HL-60/S4 treated with retinoic acid at 250 ng/mL for 4 days and 3 days (cell line): ENCODE data around the gene CBLN4.

ENCODE experiments used
- in situ Hi-C: fragments of 300-500 bp; cut with MboI; formaldehyde crosslinking; loops from 2 replicates; pipeline ENCODE4 v1.7.0; 2022; ENCODE audit warnings: low sequenced_read_pairs

CBLN4 gene

DNA sequence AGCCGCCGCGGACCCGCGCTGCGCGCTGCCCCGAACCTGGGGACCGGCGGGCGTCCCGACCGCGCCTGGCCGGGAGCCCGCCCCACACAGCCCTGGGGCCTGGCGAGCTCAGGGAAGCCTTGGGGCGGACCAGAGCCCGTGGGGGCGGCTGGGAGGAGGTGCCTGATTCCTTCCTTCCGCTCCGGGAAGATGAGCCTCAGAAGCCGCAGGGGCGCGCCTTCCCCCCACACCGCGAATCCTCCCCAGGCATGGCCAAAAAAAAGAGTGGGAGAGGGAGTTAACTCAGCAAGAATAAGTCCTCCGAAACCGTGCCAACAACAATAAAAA is at the start of gene CBLN4:
CBLN4 (minus strand) TSS at position 131 of the 327 bp plus-strand sequence. CDS start 1,348 bp downstream, outside the sequence.
- in situ Hi-C loops = no loop called here

DNA sequence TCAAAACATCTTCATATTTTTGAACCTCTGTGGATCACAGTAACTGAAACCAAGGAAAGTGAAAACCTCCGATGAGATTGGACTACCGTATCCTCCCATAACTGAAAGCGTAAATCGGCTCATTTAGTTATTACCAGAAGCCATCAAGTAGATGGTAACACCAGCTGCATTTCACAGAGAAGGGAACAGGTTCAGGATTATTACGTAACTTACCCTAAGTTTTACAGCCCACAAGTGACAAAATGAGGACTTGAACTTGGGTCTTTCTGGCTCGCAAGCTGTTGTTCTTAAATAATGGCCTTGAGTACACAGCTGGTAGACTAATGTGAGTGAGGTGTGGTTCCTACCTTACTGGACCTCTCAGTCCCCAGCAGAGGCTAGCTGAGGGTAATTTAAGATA is 37.9 kb upstream of the CBLN4 start:
- in situ Hi-C loops = no loop called here

DNA sequence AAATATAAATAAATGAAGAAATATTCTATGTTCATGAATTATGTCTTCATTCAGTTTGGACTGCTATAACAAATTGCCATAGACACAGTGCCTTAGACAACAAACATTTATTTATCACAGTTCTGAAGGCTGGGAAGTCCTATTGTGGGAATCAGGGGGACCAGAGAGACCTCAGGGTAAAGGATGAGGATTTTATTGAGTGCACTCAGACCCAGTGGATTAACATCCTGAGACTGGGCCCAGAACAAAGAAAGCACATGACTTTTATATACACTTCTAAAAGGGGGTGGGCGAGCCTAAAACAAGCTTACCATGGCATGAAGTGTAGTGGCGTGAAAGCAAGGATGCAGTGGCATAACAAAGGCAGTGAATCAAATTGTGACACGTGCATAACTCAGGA is 26.9 kb upstream of the CBLN4 start:
- in situ Hi-C loops = no loop called here

DNA sequence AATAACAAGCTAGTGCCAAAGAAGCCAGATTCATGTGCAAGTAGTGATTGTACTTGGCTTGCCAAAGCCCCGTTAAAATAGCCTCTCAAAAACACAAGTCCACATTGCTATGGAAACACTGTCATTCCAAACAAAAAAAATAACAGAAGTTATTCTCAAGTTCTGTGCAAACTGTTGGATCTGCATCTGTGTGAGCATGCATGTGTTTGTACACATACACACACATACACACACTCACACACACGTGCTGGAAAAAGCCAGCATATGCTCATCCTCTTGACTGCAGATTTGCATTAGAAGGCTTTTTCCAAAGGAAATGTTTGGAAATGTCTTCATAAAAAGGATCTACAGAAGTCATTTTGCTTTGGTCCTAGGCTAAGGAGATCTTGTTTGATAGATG is 13.4 kb upstream of the CBLN4 start:
- in situ Hi-C loops = no loop called here

DNA sequence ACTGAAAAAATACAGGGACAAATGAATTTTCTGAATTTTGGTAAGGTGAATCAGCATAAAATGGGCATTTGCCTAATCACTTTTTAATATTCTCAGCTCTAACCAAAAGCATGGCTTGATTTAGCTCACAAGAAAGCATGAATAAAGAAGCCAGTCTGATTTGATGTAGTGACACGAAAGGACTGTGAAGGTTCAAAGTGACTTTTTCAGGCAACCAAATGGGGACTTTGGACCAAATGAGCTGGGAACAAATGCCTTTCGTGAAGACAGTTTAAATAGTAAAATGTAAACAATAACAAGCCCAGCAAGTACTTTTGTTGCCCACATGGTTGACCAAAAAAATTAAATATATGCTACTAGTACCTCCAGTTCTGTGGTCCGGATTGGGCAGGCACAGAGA is 12.9 kb upstream of the CBLN4 start:
- in situ Hi-C loops = no loop called here

DNA sequence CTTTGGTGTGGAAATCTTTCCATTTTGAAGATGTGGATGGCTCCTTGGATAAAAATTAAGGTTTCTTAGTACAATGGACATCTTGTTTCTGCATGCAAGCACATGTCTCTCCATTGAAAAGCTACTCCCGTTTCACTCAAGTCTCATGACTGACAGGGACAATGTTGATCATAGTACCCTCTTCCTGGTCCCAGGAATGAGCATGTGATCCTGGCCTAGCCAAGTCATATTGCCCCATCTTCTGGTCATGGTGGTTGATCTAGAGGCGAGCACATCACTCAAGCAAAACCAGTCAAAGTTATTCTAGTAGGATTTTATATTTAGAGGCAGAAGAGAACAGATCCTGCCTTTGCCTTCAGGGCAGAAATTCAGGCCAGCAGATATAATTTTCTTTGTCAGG is 12.2 kb upstream of the CBLN4 start:
- in situ Hi-C loops = no loop called here

DNA sequence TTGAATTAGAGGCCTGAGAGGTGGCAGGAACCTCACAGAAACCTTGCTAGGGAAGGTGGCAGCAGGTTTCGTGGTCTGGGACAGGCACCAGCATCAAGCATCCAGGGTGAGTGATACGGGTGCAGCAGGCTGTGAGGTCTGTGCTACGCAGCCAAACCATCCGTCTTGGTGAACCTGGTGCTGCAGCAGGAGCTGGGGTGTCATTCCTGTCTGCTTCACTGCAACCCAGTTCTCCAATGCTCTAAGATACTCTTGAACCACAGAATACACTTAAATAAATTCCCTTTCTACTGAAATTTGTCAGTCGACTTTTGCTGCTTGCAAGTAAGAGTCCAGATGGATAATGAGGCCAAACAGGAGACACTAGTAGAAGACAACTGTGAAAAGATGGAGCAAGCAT is 9.7 kb upstream of the CBLN4 start:
- in situ Hi-C loops = no loop called here

DNA sequence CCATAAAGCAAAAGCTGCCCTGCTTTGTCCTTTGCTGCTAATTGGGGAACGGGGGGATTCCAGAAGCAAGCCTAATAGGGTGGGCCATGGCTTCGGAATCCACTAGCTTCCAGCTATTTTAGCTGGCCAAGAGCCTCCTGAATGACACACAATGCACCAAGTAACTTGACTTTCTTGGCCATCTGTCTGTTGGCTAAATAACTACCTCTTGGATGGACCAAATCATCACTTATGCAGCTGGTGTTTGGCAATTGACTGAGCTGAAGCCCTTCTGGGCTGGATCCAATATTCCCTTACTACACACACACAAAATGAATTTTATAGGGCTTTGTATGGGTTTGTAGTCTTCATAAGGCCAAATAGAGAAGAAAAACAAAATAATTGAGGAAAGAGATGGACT is 8.8 kb upstream of the CBLN4 start:
- in situ Hi-C loops = no loop called here

DNA sequence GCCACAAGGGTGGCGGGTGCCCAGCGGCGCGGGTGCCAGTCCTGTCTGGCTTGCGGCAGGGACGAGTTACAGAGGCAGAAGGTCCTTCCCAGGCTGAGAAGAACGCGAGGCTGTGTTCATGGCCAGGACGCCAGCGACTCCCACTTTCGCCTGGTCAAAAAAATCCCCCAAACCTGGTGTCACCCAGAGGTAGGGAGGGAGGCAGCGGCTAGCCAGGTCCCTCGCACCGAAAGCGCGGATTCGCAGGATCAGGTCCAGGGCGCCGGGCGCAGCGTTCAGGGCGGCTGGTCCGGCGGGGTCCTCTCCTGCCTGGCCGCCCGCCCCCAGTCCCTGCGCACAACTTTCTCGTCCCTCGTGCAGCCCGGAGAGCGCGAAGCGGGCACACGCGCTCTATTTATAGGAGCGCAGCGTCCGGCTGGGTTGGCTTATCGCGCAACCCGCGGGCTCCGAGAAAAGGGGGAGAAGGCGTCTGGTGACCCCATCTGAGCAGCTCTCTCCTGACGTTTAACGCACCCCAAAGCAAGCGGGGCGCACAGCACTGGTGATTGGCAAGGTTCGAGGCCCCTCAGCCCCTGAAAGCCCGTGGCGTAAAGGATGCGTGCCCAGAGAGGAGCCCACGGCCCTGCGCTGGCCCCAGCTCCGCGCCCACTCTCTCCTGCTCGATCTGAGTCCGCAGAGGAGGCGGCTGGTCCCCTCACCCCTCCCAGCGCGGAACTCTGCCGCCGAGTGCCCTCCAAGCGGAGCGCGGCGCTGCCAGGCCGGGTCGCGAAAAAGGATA is 519 bp downstream of the CBLN4 start:
- in situ Hi-C loops = no loop called here

DNA sequence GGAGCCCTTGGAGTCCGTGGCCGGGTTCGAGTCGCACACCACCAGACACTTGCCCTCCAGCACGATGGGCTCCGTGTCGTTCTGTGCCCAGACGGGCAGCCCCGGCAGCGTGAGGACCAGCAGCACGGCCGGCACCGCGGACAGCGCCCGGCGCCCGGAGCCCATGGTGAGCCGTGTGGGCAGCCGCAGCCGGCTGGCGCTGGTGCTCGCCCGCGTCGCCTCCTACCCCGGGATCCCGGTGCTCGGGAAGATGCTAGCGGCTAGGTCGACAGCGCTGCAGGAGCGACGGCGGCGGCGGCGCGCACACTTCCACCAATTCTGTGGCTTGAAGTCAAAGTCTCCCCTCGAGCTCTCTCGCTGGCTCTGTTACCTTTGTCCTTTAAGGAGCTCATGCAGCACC is 1.3 kb downstream of the CBLN4 start:
- in situ Hi-C loops = no loop called here

DNA sequence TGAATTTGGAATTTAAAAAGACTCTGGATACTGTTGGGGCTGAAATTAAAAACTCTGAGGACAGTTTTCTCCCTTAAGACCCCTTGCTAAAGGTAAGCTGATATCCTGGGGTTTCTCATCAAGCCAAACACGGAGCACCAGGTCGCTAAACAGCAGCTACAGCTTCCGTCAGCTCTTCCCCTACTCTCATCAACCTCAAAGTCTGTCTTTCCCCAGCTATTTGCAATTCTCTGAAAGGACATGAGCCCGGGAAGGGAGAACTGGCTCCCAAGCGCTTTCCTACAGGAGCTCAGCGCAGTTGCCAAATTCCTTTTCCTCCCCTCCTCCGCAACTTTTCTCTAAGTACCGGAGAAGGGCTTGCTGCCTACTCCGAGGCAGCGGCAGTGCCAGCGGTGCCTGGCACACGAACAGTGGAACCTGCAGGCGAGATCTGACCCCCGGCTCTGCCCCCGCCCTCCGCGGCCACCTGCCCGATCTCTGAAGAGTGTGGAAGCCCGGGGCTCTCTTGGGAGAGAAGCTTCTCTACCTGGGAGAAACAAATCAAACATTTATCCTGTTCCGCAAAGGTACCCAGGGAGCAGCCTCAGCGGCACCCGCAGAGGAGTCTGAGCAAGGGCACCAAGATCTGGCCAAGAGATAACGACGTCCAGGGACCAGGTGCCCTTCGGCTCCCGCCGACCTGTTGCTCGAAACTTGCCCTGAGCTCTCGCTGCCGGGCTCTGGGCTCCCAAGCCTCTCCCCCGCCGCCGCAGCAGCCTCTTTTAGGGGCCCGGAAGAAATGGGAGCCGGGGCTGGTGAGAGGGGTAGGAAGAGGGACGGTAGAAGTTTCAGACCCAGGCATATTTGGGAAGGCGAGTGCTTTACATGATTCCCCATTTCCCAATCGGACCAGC is 2.2 kb downstream of the CBLN4 start:
- in situ Hi-C loops = no loop called here

DNA sequence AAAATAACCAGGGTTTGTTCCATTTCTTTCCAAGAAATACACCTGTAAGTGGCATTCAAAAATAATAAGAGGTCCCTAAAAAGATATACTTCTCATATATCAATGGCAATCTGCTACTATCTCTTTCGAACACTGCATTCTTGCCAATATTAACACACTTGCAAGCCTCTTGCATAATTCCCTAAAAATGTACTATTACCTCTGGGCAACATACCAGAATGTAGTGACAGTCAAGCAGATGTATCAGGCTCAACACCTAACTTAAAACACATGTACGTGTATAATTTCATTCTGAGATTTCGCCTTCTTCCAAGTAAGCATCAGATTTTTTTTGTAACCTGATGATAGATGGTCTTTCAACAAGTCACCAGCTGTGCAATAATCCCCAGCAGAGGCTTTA is 3.4 kb downstream of the CBLN4 start:
- in situ Hi-C loops = no loop called here

DNA sequence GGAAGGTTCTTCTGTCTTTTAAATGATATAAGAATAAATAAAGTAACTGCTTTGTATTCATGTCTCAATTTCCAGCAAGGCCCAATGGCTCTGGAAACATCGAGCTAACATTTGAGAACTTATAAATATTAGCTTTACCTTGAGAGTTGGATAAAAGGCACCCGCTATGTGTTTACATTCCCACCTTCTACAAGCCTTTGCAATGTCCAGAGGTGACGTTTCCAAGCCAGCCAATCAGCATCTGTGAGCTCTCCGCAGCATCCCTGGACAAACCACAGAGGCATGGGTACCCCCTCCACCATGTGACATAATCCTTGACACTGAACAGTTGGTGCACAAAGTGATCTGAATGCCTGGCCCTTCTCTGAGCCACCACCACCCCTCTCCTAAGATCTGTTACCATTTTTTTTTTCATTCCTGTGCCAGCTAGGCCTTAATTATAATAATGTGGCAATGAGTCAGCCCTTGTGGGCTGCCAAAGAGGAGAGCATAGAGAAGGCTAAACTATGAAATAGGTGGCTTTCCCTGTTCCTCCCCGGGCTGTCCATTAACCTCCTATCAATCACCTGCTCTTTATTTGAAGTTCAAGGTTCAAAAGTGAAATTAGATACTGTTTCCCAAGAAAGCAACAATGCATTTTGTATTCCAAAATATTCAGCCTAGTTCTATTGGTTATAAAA is 4.1 kb downstream of the CBLN4 start:
- in situ Hi-C loops = no loop called here

DNA sequence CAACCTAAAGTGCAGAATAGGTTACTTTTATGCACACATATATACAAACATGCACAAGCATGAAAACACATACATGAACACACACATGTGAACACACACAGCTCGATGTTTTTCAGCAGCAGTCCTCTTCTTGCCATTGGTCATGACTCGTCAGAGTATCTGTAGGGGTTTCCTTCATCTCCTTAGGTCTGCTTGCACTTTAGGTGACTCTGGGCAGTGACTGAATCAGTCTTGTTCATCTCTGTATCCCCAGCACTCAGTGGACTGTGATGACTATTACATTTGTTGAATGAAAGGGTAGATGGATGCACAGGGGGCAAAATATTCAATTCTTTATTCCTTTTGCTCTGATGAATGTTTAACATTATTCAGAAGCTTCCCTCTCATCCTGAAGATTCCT is 26.8 kb downstream of the CBLN4 start:
- in situ Hi-C loops = no loop called here

DNA sequence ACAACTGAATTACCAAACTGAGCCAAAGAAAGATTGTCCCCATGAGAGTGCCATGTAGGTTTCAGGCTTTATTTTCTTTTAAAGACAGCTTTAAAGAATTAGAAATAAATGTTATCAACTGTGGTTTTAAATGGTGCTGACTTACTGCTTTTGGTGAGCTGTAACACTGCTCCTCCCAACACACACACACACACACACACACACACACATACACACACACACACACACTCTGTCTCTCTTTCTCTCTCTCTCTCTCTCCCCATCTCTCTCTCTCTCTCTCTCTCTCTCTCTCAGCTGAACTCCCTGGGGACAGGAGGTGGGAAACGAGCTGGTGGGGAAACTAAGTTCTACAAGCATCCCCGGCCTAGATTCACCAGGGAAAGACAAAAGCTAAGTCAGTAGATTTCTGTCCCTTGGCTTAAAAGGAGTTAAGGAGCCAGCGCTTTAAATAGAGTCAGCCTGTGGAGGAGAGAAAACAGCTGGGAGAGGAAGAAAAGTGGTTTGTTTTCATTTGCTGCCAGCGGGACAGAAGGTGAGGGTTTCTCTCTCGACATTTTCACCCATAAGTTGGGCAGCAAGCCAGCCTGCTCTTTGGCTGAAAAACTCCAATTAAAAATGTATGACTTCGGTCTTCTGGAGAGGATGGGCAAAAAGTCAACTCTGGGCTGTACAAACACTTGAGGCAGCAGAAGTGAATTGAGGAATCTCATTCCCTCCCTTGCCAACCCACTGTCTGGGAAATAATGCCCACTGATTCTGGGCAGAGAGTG is 27.4 kb downstream of the CBLN4 start:
- in situ Hi-C loops = no loop called here

DNA sequence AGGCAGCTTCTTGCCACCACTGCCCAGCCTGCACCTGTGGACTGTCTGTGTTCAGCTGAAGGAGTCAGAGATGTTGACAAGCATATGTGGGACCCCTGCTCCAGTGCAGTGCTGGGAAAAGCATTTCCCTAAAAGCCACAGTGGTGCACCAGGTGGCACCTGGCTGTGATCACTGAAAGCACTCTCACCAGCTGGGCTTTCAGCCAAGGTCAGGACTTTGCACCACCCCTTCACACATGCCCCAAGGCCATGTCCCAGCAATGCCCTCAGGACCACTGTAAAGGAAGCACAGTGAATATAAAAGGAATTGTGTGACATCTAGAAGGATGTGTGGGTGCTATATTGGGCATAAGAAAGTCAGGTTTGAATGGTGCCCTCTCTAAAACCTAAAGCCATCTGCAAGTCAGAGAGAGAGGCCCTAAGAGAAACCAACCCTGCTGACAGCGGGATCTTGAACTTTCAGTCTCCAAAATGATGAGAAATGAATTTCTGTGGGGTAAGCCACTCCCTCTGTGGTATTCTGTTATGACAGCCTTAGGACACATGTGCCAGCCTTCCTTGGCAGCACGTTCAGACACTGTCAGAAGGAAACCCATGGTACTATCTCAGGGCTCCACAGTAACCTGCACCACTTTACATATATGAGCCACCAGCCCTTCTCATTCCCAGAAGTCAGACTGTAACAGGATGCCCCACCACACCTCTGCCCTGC is 30.7 kb downstream of the CBLN4 start:
- in situ Hi-C loops = no loop called here

DNA sequence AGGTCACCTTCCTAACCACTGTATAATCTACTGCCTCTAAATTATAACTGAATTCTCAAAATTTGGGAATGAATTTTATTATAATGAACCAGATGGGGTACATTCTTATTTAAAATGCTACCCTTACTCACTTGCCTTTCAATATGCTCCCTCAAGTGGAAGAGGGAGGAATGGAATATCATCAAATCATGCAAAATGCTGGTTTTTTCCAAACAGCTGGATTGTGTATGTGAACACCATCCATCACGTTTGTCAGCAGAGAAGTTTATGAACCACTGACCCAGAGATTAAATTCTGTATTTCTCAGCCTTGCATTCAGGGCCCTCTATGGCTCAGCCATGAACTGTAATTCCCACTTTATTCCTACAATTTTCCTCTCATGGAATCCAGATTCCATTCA is 40.5 kb downstream of the CBLN4 start:
- in situ Hi-C loops = no loop called here

DNA sequence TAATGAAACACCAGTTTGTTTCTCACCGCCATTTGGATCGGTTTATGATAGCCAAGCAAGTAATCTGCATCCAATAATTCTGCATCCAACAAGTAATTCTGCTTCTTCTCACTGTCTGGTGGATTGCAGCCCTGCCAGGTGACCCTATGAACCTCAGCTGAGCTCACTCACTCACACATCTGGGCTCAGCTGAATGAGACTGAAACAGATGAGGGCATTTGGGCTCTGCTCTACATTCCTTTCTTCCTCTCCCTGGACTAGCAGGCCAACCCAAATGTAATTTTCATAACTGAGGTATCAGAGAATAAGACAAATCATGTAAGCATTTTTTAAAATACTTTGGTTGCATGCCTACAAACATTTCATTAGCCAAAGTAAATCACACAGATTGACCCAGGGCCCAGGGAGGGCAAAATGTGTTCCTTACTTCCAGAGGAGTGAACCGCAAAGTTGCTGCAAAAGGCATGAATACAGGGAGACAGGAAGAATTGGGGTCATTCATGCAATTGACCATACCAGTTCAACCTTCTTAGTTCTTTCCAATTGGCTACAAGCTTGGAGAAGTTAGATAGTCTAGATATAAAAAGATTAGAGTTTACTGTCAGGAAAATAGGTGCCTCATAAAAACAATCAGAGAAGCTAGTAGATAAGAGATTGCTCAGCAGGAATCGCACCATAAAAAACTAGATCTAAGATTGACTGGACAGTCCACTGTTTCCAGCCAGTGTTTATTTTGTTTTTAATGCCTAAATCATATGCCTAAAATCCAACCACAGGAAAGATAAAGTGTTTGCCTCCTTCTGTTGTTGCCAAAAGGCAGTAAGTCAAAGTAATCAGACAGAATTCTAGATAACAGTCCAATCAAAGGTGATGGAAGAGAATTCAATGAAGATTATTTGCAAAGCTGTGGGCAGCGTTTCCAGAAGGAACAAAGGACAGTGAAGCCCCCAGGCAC is 43.7 kb downstream of the CBLN4 start:
- in situ Hi-C loops = no loop called here

DNA sequence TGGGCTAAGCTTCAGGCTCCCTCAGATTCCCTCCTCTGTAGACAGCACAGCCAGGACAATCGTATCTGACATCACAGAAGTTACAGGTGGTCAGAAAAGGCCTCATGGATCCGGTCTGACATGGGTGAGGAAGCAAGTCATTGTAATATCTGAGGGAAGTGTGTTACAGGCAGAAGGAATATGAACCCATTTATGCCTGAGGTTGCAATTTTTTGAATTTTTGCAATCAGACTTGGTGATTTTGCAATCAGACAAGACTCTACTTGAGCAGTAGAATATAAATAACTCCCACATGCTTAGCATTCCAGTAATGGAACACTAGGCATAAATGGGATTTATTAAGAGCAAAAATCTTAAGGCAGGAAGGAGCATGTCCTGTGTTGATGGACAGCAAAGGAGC is 52.1 kb downstream of the CBLN4 start:
- in situ Hi-C loops = no loop called here
